GM23248 (cell line): Measurements from ENCODE around the gene RRP9. TPM values are rescaled to one million over a fixed set of nuclear protein-coding genes. Genes with fewer than 3 reads are reported as not detected.

Experiments used
- DNase-seq: peaks from one replicate; pipeline ENCODE4 v3.0.0-alpha.2; 2015
- H2AFZ ChIP-seq: fragments of 200-600 bp; sonication (generic); 2 replicates; pipeline ENCODE4 v1.6.1; 2016; ENCODE audit warnings: antibody characterized with exemption
- H3F3A ChIP-seq: fragments of 200-600 bp; sonication (generic); 2 replicates; pipeline ENCODE4 v1.6.1; 2016; ENCODE audit warnings: mild to moderate bottlenecking, antibody characterized with exemption, mixed run types; ENCODE audit not compliant: insufficient read depth
- H3K27ac ChIP-seq: fragments of 200-600 bp; sonication (generic); 2 replicates; pipeline ENCODE4 v1.5.1; 2016; ENCODE audit warnings: mild to moderate bottlenecking
- H3K27me3 ChIP-seq: fragments of 200-600 bp; sonication (generic); replicated peaks from 2 replicates; pipeline ENCODE4 v1.6.1; 2016; ENCODE audit warnings: mild to moderate bottlenecking; ENCODE audit not compliant: insufficient read depth
- H3K36me3 ChIP-seq: fragments of 200-600 bp; sonication (generic); 2 replicates; pipeline ENCODE4 v1.6.1; 2016; ENCODE audit warnings: low read depth, mild to moderate bottlenecking
- H3K4me1 ChIP-seq: fragments of 200-600 bp; sonication (generic); 2 replicates; pipeline ENCODE4 v1.6.1; 2016; ENCODE audit warnings: mild to moderate bottlenecking; ENCODE audit not compliant: insufficient read depth
- H3K4me2 ChIP-seq: fragments of 200-600 bp; sonication (generic); one replicate; pipeline ENCODE4 v1.6.1; 2016; ENCODE audit warnings: mild to moderate bottlenecking; ENCODE audit not compliant: unreplicated experiment
- H3K4me3 ChIP-seq: fragments of 200-600 bp; sonication (generic); 2 replicates; pipeline ENCODE4 v1.5.1; 2016; ENCODE audit warnings: mild to moderate bottlenecking
- H3K79me2 ChIP-seq: fragments of 200-600 bp; sonication (generic); 2 replicates; pipeline ENCODE4 v1.6.1; 2016; ENCODE audit warnings: mild to moderate bottlenecking; ENCODE audit not compliant: insufficient read depth
- H3K9ac ChIP-seq: fragments of 200-600 bp; sonication (generic); 2 replicates; pipeline ENCODE4 v1.6.1; 2016; ENCODE audit warnings: mild to moderate bottlenecking
- H3K9me2 ChIP-seq: fragments of 200-600 bp; sonication (generic); 2 replicates; pipeline ENCODE4 v1.6.1; 2016; ENCODE audit warnings: mixed run types, mild to moderate bottlenecking, moderate library complexity; ENCODE audit not compliant: insufficient read depth
- H3K9me3 ChIP-seq: fragments of 200-600 bp; sonication (generic); one replicate; pipeline ENCODE4 v1.6.1; 2017; ENCODE audit warnings: low read depth
- H4K20me1 ChIP-seq: fragments of 200-600 bp; sonication (generic); 2 replicates; pipeline ENCODE4 v1.6.0; 2016; ENCODE audit not compliant: insufficient read depth
- EZH2 ChIP-seq: fragments of 200-600 bp; sonication (generic); IDR thresholded peaks from 2 replicates; pipeline ENCODE4 v1.6.1; 2018; ENCODE audit warnings: antibody characterized with exemption, mild to moderate bottlenecking; ENCODE audit not compliant: insufficient read depth, poor library complexity, severe bottlenecking
- EZH2phosphoT487 ChIP-seq: fragments of 200-600 bp; sonication (generic); IDR thresholded peaks from 2 replicates; pipeline ENCODE4 v1.6.1; 2018; ENCODE audit warnings: antibody characterized with exemption, moderate library complexity, mild to moderate bottlenecking, low read depth; ENCODE audit not compliant: insufficient read depth
- WGBS, 2 experiments: methylation state at CpG; one replicate each; pipeline ENCODE4 v1.1.6; 2015 to 2017; ENCODE audit warnings: low lambda C conversion rate in 2 of 2, low coverage in 1 of 2; ENCODE audit errors: missing lambda C conversion rate in 2 of 2; 5-methylcytosine and 5-hydroxymethylcytosine counted together
- in situ Hi-C: fragments of 300-500 bp; cut with MboI; formaldehyde crosslinking; loops from 2 replicates; pipeline ENCODE4 v1.15.0; 2020
- polyA plus RNA-seq: library from polyadenylated mRNA; unstranded; fragments of >200 nt; fragmentation: Nextera tagmentation; extraction: Ambion mirVana; gene quantifications from 2 replicates; pipeline ENCODE4 v1.2.1, GENCODE V29; 2016
- total RNA-seq: library from RNA; depleted of rRNA; stranded (reverse); fragments of >200 nt; shearing (Covaris generic); gene quantifications from 2 replicates; pipeline ENCODE4 v1.2.3, GENCODE V29; 2014

Gene RRP9
- total and polyA plus RNA-seq, 2 experiments from 2014 or later: 27.5 to 28.4 TPM

DNA sequence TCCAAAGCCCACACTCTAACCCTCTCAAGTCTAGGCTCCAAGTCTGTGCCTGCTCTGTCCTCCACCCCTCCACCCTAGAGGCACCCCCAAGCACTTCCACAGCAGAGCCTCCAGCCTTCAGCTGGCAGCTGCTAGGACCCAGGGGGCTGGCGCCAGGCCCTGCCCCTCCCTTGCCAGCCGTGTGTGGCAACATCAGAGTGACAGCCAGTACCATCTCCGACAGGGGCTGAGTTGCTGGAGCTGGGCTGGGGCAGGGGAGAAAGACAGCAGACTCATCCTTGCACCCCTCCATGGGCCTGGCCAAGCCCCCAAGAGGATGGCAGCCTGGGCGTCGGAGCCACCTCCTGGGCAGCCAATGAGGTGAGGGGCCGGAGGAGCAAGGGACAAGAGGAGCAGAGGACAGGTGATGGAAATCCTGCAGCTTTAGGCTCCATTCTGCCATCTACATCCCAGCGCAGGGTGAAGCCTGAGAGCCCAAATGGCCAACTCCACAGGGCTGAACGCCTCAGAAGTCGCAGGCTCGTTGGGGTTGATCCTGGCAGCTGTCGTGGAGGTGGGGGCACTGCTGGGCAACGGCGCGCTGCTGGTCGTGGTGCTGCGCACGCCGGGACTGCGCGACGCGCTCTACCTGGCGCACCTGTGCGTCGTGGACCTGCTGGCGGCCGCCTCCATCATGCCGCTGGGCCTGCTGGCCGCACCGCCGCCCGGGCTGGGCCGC, 13.6 kb upstream of the RRP9 start, which contains the start of gene GPR62:
GPR62 (plus strand) TSS at position 207 of the 718 bp plus-strand sequence; CDS start at position 479, 272 bp downstream.
- H2AFZ ChIP-seq: peak within 1 kb of the TSS; percentile 32; the same call in 1 of the 2 replicates
- in situ Hi-C loops: no loop called here
- H3K79me2 ChIP-seq: no peaks in the 10 kb centered on the region
- 36 to 38% methylated on average over 11 to 23 of the region's 33 CpGs for WGBS, 2 experiments
- no peaks in the 10 kb centered on the region for H4K20me1 ChIP-seq
- H3K4me3 ChIP-seq: peak within 1 kb of the TSS; percentile 41; the same call in 1 of the 2 replicates
- H3K4me2 ChIP-seq: peak within 1 kb of the TSS; percentile 30
- no peak within 1 kb of the TSS for H3K9ac ChIP-seq
- no peak for TF ChIP-seq EZH2phosphoT487
- TF ChIP-seq EZH2: no peak
- H3K4me1 ChIP-seq: no peaks in the 10 kb centered on the region
- H3K9me2 ChIP-seq: no peaks in the 10 kb centered on the region
- H3K27ac ChIP-seq: no peak within 1 kb of the TSS
- DNase-seq: no peak
- H3K27me3 ChIP-seq: no peaks in the 10 kb centered on the region
- peaks cover 25% of the 10 kb centered on the region for H3F3A ChIP-seq
- no peaks in the 10 kb centered on the region for H3K36me3 ChIP-seq
- no peaks in the 10 kb centered on the region for H3K9me3 ChIP-seq

DNA sequence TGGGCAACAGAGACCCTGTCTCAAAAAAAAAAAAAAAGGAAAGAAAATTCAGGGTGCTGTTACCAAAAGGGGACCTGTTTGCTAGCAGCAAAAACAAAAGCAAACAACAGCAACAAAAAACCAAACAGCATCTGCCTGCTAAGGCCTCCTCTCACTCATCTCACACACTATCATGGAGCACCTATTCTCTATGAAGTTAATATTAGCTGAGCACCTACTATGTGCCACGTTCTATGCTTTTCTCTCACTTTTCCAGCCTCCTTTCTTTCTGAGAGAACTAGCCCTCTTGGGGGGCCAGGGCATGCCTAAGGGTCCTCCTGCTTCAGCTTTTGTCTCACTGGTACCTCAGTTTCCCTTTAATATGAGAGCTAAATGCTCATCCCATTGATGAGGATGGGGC, 13.0 kb upstream of the RRP9 start:
- 78 to 89% methylated on average over 1 of the region's 1 CpG for WGBS, 2 experiments
- H3K36me3 ChIP-seq: no peaks in the 10 kb centered on the region
- no peak overlapping the region for H3K4me2 ChIP-seq
- no peak overlapping the region for H3K27ac ChIP-seq
- no peaks in the 10 kb centered on the region for H3K9me3 ChIP-seq
- DNase-seq: no peak
- peaks cover 28% of the 10 kb centered on the region for H3F3A ChIP-seq
- no peak overlapping the region for H3K9ac ChIP-seq
- H3K4me3 ChIP-seq: no peak overlapping the region
- H3K4me1 ChIP-seq: no peaks in the 10 kb centered on the region
- H4K20me1 ChIP-seq: no peaks in the 10 kb centered on the region
- H2AFZ ChIP-seq: no peak overlapping the region
- TF ChIP-seq EZH2phosphoT487 (no peak), EZH2 (no peak)
- H3K27me3 ChIP-seq: no peaks in the 10 kb centered on the region
- H3K9me2 ChIP-seq: no peaks in the 10 kb centered on the region
- in situ Hi-C loops: no loop called here
- no peaks in the 10 kb centered on the region for H3K79me2 ChIP-seq

GRCh38 chr3:51954105-51954504, 12.4 kb upstream of the RRP9 start:
- TF ChIP-seq EZH2: no peak
- no peak for TF ChIP-seq EZH2phosphoT487
- Histone ChIP-seq H3K36me3 (no peaks in the 10 kb centered on the region), H3K27me3 (no peaks in the 10 kb centered on the region), H3K27ac (no peak overlapping the region), H3K9ac (no peak overlapping the region), H2AFZ (no peak overlapping the region), H3K4me2 (no peak overlapping the region), H3K9me3 (no peaks in the 10 kb centered on the region), H3K9me2 (no peaks in the 10 kb centered on the region), H4K20me1 (no peaks in the 10 kb centered on the region), H3K4me3 (no peak overlapping the region), H3K79me2 (no peaks in the 10 kb centered on the region), H3F3A (peaks cover 28% of the 10 kb centered on the region), H3K4me1 (no peaks in the 10 kb centered on the region)
- 70 to 77% methylated on average over 6 of the region's 6 CpGs for WGBS, 2 experiments
- in situ Hi-C loops: no loop called here
- no peak for DNase-seq

- H3K9ac ChIP-seq: no peak overlapping the region
- no peaks in the 10 kb centered on the region for H3K4me1 ChIP-seq
- H3F3A ChIP-seq: peaks cover 28% of the 10 kb centered on the region
- no peaks in the 10 kb centered on the region for H3K9me3 ChIP-seq
- H3K4me2 ChIP-seq: no peak overlapping the region
- no peaks in the 10 kb centered on the region for H3K9me2 ChIP-seq
- no peaks in the 10 kb centered on the region for H3K36me3 ChIP-seq
- H3K27me3 ChIP-seq: no peaks in the 10 kb centered on the region
- H3K27ac ChIP-seq: 0 out of 2 replicates have a peak overlapping the region, but pooled peaks have one; percentile 29
- H3K4me3 ChIP-seq: no peak overlapping the region
- H2AFZ ChIP-seq: no peak overlapping the region
- no peaks in the 10 kb centered on the region for H4K20me1 ChIP-seq
- TF ChIP-seq EZH2: no peak
- no peak for TF ChIP-seq EZH2phosphoT487
- DNase-seq: peak; percentile 84
- in situ Hi-C loops: no loop called here
- 51 to 55% methylated on average over 3 of the region's 3 CpGs for WGBS, 2 experiments
- no peaks in the 10 kb centered on the region for H3K79me2 ChIP-seq
Observed at GRCh38 chr3:51953445-51953844, 11.7 kb upstream of the RRP9 start.
